ENCODE data around the gene ZNHIT1.
"Not testable (repeated sequence)": the region's sequence is repeated elsewhere in the genome, so short reads cannot be mapped to it uniquely, and the experiment has no call there.

The ZNHIT1 gene

DNA sequence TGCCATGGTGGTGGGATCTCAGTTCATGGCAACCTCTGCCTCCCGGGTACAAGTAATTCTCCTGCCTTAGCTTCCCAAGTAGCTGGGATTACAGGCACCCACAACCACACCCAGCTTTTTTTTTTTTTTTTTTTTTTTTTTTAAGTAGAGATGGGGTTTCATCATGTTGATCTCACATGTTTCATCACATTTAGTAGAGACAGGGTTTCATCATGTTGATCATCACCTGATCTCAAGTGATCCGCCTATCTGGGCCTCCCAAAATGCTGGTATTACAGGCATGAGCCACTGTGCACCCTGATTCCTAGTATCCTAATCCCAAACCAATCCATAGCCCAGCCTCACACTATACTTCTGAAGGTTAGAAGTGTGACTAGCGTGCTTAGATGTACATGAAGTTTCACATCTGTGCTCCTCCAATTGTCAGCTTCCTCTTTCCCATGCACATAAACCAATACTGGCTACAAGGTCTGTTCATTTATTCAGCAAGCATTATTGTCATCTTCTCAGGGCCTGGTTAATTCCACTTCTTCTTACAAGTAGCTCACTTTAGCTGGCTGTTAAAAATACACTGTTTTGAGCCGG, 31.0 kb upstream of the ZNHIT1 start:
- DNase-seq (ENCODE audit: low read depth): peak; percentile 48
- no peak overlapping the region for H3K4me3 ChIP-seq (ENCODE audit: low read length)
- TF ChIP-seq CTCF (IDR thresholded peaks at IDR 0.05; ENCODE audit: insufficient read depth, low read depth, low read length, missing control alignments): no peak

GRCh38 chr7:101189109-101189508, 28.9 kb upstream of the ZNHIT1 start:
- TF ChIP-seq CTCF (IDR thresholded peaks at IDR 0.05; ENCODE audit: insufficient read depth, low read depth, low read length, missing control alignments): no peak
- DNase-seq (ENCODE audit: low read depth): no peak

DNA sequence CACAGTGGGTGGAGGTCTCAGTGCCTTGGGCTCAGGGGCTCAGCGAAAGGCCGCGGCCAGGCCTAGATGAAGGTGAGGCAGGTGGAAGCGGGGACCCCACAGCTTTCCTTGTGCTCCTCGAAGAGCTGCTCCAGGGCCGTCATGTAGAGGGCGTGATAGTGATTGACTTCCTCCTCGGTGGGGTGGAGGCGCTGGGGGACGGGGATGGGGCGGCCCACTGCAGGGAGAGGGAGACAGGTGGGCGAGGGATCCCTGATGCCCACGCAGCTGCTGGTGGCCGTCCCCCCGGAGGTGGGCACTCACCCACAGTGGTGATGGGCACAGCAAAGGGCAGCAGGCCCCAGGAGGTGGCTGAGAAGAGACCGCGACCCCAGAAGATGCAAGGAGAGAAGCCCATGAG, 22.1 kb upstream of the ZNHIT1 start:
- no peak for DNase-seq (ENCODE audit: low read depth)
- TF ChIP-seq CTCF (IDR thresholded peaks at IDR 0.05; ENCODE audit: insufficient read depth, low read depth, low read length, missing control alignments): no peak

More at GRCh38 chr7:101189109-101189508, 28.9 kb upstream of the ZNHIT1 start:
- no peak overlapping the region for H3K4me3 ChIP-seq (ENCODE audit: low read length)

DNA sequence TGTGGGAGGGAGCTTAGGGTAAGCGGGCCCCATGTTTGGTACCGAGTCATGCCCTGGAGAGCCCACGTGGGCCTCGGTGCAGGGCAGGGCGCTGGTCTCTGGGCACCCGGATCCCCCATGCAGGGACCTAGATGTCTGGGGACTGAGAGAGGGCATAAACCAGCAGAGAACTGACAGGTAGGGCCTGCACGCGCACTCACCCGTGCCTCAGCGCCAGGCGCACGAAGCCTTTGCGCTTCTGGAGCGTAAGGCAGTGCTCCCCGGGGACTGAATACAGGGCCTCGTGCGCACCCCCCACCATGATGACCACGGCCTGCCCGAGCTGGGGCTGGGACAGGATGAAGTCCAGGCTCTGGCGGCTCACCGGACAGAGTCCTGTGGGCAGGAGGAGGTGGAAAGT, 20.0 kb upstream of the ZNHIT1 start:
- TF ChIP-seq CTCF (IDR thresholded peaks at IDR 0.05; ENCODE audit: insufficient read depth, low read depth, low read length, missing control alignments): no peak

More for the DNA sequence above, 22.1 kb upstream of the ZNHIT1 start:
- no peak overlapping the region for H3K4me3 ChIP-seq (ENCODE audit: low read length)

GRCh38 chr7:101198476-101198875, 19.5 kb upstream of the ZNHIT1 start:
- no peak for TF ChIP-seq CTCF (IDR thresholded peaks at IDR 0.05; ENCODE audit: insufficient read depth, low read depth, low read length, missing control alignments)
- H3K4me3 ChIP-seq (ENCODE audit: low read length): no peak overlapping the region
- no peak for DNase-seq (ENCODE audit: low read depth)

More for the DNA sequence above, 20.0 kb upstream of the ZNHIT1 start:
- H3K4me3 ChIP-seq (ENCODE audit: low read length): no peak overlapping the region
- no peak for DNase-seq (ENCODE audit: low read depth)

GRCh38 chr7:101199522-101199921, 18.4 kb upstream of the ZNHIT1 start:
- H3K4me3 ChIP-seq (ENCODE audit: low read length); DNase-seq (ENCODE audit: low read depth): not testable (repeated sequence)

DNA sequence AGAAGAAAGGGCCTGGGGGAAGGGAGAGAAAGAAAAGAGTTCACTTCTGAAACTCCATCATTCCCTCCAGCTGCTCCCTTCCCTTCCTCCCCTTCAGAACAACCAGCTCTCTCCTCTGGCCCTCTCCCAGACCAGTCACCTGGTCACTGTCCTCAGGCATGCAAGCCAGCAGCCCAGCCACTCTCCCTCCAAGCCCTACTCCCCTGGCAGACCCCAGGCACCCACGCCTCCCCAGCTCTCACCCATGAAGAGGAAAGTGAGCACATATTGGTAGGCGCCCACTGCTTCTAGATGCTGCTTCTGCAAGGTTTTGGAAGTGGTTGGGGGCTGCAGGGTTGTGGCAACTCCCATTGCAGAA, 17.5 kb upstream of the ZNHIT1 start:
- TF ChIP-seq CTCF (IDR thresholded peaks at IDR 0.05; ENCODE audit: insufficient read depth, low read depth, low read length, missing control alignments): no peak
- no peak for DNase-seq (ENCODE audit: low read depth)
- H3K4me3 ChIP-seq (ENCODE audit: low read length): no peak overlapping the region
